Testis (tissue), 2 donors: ENCODE data around the gene SCMH1.

Source experiments
- POLR2A ChIP-seq: fragments of 450-650 bp; IDR thresholded peaks from one replicate; pipeline ENCODE4 v1.6.1; 2017; ENCODE audit warnings: antibody characterized with exemption, mild to moderate bottlenecking, moderate library complexity
- TF ChIP-seq, protein P1 (sequence below), 3 experiments: fragments of 450-650 bp in 2 of 3; fragments of 200-600 bp in 1 of 3; sonication (generic) in 1 of 3; IDR thresholded peaks; one replicate each; pipeline ENCODE4 v1.5.1; 2016 to 2019; ENCODE audit warnings: antibody characterized with exemption in 3 of 3, mild to moderate bottlenecking in 2 of 3, moderate library complexity in 1 of 3

DNA sequence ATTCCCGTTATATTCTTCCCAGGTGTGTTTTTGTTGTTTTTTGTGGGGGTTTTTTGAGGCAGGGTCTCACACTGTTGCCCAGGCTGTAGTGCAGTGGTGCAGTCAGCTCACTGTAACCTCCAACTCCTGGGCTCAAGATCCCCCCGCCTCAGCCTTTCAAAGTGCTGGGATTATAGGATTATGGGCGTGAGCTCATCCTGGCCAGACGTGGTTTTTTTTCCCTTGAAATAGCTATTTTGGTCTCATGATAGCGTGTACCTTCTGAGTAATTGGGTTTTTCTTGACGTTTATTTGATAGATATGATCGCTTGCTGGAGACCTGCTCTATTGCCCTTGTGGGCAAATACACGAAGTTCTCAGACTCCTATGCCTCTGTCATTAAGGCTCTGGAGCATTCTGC lies 245.0 kb downstream of the SCMH1 start:
- TF ChIP-seq, protein P1, sequence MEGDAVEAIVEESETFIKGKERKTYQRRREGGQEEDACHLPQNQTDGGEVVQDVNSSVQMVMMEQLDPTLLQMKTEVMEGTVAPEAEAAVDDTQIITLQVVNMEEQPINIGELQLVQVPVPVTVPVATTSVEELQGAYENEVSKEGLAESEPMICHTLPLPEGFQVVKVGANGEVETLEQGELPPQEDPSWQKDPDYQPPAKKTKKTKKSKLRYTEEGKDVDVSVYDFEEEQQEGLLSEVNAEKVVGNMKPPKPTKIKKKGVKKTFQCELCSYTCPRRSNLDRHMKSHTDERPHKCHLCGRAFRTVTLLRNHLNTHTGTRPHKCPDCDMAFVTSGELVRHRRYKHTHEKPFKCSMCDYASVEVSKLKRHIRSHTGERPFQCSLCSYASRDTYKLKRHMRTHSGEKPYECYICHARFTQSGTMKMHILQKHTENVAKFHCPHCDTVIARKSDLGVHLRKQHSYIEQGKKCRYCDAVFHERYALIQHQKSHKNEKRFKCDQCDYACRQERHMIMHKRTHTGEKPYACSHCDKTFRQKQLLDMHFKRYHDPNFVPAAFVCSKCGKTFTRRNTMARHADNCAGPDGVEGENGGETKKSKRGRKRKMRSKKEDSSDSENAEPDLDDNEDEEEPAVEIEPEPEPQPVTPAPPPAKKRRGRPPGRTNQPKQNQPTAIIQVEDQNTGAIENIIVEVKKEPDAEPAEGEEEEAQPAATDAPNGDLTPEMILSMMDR (IDR thresholded peaks at IDR 0.05): no peak
- TF ChIP-seq POLR2A: no peak
